SK-N-SH treated with all-trans-retinoic acid at 6 μM for 48 hours (cell line): ENCODE data around the gene KRT36.

Experiments used
- ARNTL ChIP-seq: fragments of 450-650 bp; formaldehyde crosslinking; IDR thresholded peaks from 2 replicates; pipeline ENCODE4 v1.5.0; 2020; ENCODE audit warnings: low read depth, mild to moderate bottlenecking, moderate library complexity, borderline replicate concordance
- BACH2 ChIP-seq: fragments of 250-450 bp; sonication (Bioruptor Pico); IDR thresholded peaks from 2 replicates; pipeline ENCODE4 v1.9.0; 2021; ENCODE audit warnings: mild to moderate bottlenecking, borderline replicate concordance
- CREB5 ChIP-seq: fragments of 250-450 bp; sonication (Bioruptor Pico); IDR thresholded peaks from 2 replicates; pipeline ENCODE4 v1.5.1; 2020; ENCODE audit warnings: low read depth, mild to moderate bottlenecking, moderate library complexity
- ISL1 ChIP-seq: fragments of 250-450 bp; sonication (Bioruptor Pico); IDR thresholded peaks from 2 replicates; pipeline ENCODE4 v2.1.2; 2022; ENCODE audit warnings: mild to moderate bottlenecking, moderate library complexity
- PATZ1 ChIP-seq: fragments of 250-450 bp; sonication (Bioruptor Pico); IDR thresholded peaks from 2 replicates; pipeline ENCODE4 v1.8.0; 2020; ENCODE audit warnings: mild to moderate bottlenecking, moderate library complexity, borderline replicate concordance
- ZFP3 ChIP-seq: fragments of 250-450 bp; sonication (Bioruptor Pico); IDR thresholded peaks from 2 replicates; pipeline ENCODE4 v1.5.0; 2020; ENCODE audit warnings: mild to moderate bottlenecking, moderate library complexity
- ZNF70 ChIP-seq: fragments of 450-650 bp; formaldehyde crosslinking; IDR thresholded peaks from 2 replicates; pipeline ENCODE4 v1.5.0; 2020; ENCODE audit warnings: mild to moderate bottlenecking, moderate library complexity
- ZNF8 ChIP-seq: fragments of 450-650 bp; formaldehyde crosslinking; IDR thresholded peaks from 2 replicates; pipeline ENCODE4 v1.5.0; 2020; ENCODE audit warnings: mild to moderate bottlenecking, moderate library complexity
- TF ChIP-seq, protein P1 (sequence below): fragments of 250-450 bp; sonication (Bioruptor Pico); IDR thresholded peaks from 2 replicates; pipeline ENCODE4 v1.8.0; 2021; ENCODE audit warnings: low read depth, mild to moderate bottlenecking, moderate library complexity, borderline replicate concordance

DNA sequence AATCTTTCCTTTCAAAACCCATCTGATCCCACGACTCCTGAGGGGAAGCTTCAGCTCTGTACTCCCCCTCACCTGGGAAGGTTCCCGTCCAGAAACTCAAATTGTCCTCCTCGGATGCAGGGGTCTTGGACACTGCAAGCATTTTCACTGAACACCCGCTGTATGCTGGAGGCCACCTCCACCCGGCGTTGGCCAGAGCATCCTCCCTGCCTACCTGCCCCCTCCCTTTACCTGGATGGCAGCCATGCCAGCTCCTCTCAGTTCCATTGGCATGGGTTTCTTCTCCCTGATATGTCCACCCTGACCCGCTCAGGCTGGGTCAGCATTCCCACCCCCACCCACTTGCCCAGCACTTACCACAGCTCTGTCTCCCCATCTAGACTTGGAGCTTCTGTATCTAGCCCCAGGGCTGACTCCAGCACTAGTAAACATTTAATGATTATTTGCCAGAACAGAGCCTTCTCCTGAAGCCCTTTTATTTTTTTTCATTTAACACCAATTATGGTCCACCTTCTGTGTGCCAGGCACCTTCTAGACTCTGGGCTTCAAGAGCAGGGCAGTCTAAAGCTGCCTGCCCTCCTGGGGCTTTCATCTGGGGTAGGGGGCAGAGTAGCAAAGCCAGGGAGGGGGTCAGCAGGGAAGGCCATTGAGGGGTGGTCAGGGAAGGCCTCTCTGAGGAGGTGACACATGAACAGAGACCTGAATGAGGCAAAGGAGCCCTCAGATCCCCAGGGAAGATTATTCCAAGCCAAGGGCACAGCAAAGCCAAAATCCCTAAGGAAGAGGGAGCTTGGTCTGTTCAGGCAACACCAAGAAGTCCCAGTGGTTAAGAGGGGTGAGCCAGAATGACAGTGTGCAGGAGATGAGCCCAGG lies 47.3 kb upstream of the KRT36 start:
- TF ChIP-seq, protein P1, sequence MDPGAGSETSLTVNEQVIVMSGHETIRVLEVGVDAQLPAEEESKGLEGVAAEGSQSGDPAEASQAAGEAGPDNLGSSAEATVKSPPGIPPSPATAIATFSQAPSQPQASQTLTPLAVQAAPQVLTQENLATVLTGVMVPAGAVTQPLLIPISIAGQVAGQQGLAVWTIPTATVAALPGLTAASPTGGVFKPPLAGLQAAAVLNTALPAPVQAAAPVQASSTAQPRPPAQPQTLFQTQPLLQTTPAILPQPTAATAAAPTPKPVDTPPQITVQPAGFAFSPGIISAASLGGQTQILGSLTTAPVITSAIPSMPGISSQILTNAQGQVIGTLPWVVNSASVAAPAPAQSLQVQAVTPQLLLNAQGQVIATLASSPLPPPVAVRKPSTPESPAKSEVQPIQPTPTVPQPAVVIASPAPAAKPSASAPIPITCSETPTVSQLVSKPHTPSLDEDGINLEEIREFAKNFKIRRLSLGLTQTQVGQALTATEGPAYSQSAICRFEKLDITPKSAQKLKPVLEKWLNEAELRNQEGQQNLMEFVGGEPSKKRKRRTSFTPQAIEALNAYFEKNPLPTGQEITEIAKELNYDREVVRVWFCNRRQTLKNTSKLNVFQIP (CRISPR knock-in tag) = no peak
- no peak for TF ChIP-seq CREB5
- TF ChIP-seq ISL1 (CRISPR knock-in tag) = no peak
- no peak for TF ChIP-seq PATZ1
- TF ChIP-seq ZNF8 (CRISPR knock-in tag) = no peak
- TF ChIP-seq ARNTL (CRISPR knock-in tag) = no peak
- TF ChIP-seq ZNF70 (CRISPR knock-in tag) = no peak
- no peak for TF ChIP-seq ZFP3 (CRISPR knock-in tag)
- TF ChIP-seq BACH2 (CRISPR knock-in tag) = no peak
